Measurements from ENCODE around the gene LSM5.

DNA sequence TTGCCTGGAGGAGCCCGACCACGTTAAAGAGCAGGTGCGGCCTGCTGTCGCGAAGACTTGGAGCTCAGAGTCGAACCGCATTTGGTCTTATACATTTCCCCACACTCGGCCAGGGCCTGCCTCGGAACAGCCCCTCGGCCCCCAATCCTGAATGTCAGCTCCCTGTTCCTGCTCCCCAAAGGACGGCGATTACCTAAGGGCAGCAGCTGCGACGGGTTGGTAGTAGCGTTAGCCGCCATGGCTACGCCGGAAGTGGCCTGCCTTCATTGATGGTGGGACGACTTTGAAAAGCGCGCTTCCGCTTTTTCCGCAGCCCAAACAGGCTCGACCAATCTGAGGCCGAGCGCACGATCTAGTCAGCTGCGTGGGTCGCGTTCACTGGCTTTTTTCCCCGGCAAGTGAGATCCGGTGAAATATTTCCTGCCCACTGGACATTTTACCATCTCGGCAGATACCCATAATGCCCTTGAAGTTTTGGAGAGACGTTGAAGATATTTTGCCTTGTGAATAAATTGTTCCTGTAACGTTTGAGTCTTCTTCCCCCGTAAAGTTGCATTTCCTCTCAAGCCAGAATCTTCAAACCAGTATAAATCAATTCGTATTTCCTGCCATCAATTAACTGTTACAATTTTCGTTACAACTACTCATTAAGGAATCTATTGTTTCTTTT, at the start of gene LSM5:
- TF ChIP-seq PPARA (CRISPR knock-in tag; IDR thresholded peaks at IDR 0.05; ENCODE audit: borderline replicate concordance) = no peak
- TF ChIP-seq, protein P1, sequence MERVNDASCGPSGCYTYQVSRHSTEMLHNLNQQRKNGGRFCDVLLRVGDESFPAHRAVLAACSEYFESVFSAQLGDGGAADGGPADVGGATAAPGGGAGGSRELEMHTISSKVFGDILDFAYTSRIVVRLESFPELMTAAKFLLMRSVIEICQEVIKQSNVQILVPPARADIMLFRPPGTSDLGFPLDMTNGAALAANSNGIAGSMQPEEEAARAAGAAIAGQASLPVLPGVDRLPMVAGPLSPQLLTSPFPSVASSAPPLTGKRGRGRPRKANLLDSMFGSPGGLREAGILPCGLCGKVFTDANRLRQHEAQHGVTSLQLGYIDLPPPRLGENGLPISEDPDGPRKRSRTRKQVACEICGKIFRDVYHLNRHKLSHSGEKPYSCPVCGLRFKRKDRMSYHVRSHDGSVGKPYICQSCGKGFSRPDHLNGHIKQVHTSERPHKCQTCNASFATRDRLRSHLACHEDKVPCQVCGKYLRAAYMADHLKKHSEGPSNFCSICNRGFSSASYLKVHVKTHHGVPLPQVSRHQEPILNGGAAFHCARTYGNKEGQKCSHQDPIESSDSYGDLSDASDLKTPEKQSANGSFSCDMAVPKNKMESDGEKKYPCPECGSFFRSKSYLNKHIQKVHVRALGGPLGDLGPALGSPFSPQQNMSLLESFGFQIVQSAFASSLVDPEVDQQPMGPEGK (CRISPR knock-in tag; IDR thresholded peaks at IDR 0.05; ENCODE audit: borderline replicate concordance) = no peak
- no peak for TF ChIP-seq BACH2 (CRISPR knock-in tag; IDR thresholded peaks at IDR 0.05; ENCODE audit: borderline replicate concordance)
- no peak for TF ChIP-seq ZNF70 (CRISPR knock-in tag; IDR thresholded peaks at IDR 0.05)
- TF ChIP-seq ZNF565 (CRISPR knock-in tag; conservative IDR thresholded peaks at IDR 0.05; ENCODE audit: low read depth) = no peak
- no peak for TF ChIP-seq ARNTL (CRISPR knock-in tag; IDR thresholded peaks at IDR 0.05; ENCODE audit: borderline replicate concordance, low read depth)
- 0 out of 2 replicates have a peak, but pooled peaks have one; percentile 23 for TF ChIP-seq RARB (CRISPR knock-in tag; IDR thresholded peaks at IDR 0.05)
